OCI-LY7 (cell line): ENCODE measurements around the gene CRIM1.

Experiments used
- EZH2phosphoT487 ChIP-seq: fragments of 200-600 bp; sonication (generic); IDR thresholded peaks from 2 replicates; pipeline ENCODE4 v1.6.1; 2018; ENCODE audit warnings: low read depth, borderline replicate concordance, mild to moderate bottlenecking, mixed run types, antibody characterized with exemption, low read length, moderate library complexity, mixed read lengths
- TF ChIP-seq, protein P1 (sequence below): fragments of 200-600 bp; sonication (generic); conservative IDR thresholded peaks from 2 replicates; pipeline ENCODE4 v1.5.1; 2014; ENCODE audit warnings: mild to moderate bottlenecking, antibody characterized with exemption, low read length, moderate library complexity, mixed read lengths

DNA sequence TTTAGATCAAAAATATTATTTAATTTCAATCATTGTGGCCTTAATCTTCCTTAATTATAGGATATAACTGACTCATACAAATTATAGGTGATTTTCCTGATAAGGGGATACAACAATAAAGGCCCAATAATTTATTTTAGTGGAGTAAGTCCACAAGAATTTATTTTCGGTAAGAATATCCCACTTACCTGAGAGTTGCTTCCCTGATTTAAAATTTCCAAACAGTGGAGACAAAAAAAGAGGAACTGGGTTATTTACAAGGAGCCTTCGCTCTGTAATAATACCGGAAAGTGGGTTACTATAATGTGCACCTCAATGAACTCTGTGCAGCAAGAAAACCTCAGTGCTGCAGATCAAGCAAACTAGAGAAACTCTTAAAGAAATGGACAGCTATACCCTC lies 200.2 kb downstream of the CRIM1 start:
- TF ChIP-seq, protein P1, sequence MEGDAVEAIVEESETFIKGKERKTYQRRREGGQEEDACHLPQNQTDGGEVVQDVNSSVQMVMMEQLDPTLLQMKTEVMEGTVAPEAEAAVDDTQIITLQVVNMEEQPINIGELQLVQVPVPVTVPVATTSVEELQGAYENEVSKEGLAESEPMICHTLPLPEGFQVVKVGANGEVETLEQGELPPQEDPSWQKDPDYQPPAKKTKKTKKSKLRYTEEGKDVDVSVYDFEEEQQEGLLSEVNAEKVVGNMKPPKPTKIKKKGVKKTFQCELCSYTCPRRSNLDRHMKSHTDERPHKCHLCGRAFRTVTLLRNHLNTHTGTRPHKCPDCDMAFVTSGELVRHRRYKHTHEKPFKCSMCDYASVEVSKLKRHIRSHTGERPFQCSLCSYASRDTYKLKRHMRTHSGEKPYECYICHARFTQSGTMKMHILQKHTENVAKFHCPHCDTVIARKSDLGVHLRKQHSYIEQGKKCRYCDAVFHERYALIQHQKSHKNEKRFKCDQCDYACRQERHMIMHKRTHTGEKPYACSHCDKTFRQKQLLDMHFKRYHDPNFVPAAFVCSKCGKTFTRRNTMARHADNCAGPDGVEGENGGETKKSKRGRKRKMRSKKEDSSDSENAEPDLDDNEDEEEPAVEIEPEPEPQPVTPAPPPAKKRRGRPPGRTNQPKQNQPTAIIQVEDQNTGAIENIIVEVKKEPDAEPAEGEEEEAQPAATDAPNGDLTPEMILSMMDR: no peak
- no peak for TF ChIP-seq EZH2phosphoT487
